Measurements from ENCODE around the gene TMSB15B.
"Not testable (repeated sequence)": the region's sequence is repeated elsewhere in the genome, so short reads cannot be mapped to it uniquely, and the experiment has no call there.

The TMSB15B gene

DNA sequence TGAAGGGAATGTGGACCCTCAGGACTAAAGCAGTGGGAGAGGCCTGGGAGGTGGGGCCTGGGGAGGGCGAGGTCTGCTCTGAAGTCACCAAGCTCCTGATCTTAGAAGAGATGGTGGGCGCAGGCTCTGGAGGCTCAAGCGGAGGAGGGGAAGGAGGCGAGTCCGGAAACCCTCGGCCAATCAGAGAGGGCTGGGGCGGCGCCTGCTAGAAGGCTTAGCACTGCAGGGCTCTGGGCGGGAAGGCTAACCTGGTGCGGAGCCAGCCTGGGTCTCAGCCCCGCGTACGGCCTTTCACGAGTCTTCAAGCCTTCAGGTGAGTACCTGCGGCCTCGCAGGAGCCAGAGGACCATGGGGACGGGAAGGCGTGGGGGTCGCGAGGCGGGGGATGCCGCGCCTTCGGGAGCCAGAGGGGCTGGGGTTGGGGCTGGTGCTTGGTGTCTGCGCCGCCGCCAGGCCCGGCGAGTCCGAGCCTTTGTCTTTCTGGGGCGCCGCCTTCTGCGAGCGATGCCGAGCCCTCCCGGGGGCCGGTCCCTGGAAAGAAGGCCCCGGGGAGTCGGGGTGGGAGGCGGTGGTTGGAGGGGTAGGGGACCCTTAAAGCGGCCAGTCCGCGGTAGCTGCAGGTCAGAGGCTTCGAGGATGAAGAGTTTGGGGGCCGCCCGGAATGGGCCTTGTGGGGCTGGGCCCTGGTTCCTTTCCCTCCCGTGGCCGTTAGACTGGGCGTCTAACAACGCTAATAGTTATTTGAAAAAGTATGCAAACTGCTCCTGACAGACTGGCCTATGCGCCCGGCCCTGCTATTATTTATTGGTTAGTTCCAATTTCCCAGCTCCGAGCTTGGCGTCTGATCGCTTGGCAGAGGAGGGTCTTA lies at the start of gene TMSB15B:
Gene TMSB15B (plus strand): TSS at position 217 of the 868 bp plus-strand sequence.
- H3K36me3 Mint-ChIP-seq (ENCODE audit: low read depth); H3K4me3 Mint-ChIP-seq; H3K4me1 Mint-ChIP-seq; H3K9me3 Mint-ChIP-seq; H3K27me3 Mint-ChIP-seq (ENCODE audit: low read depth, poor library complexity); DNase-seq; H3K27ac Mint-ChIP-seq: not testable (repeated sequence)

GRCh38 chrX:103913356-103914020 lies 48.9 kb upstream of the TMSB15B start:
- TF ChIP-seq, protein P1, sequence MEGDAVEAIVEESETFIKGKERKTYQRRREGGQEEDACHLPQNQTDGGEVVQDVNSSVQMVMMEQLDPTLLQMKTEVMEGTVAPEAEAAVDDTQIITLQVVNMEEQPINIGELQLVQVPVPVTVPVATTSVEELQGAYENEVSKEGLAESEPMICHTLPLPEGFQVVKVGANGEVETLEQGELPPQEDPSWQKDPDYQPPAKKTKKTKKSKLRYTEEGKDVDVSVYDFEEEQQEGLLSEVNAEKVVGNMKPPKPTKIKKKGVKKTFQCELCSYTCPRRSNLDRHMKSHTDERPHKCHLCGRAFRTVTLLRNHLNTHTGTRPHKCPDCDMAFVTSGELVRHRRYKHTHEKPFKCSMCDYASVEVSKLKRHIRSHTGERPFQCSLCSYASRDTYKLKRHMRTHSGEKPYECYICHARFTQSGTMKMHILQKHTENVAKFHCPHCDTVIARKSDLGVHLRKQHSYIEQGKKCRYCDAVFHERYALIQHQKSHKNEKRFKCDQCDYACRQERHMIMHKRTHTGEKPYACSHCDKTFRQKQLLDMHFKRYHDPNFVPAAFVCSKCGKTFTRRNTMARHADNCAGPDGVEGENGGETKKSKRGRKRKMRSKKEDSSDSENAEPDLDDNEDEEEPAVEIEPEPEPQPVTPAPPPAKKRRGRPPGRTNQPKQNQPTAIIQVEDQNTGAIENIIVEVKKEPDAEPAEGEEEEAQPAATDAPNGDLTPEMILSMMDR (IDR thresholded peaks at IDR 0.05): no peak
- peaks cover 5% of the 10 kb centered on the region for H3K4me1 Mint-ChIP-seq
- H3K27ac Mint-ChIP-seq: no peak overlapping the region
- H3K36me3 Mint-ChIP-seq (ENCODE audit: low read depth): peaks cover 42% of the 10 kb centered on the region
- no peak overlapping the region for H3K4me3 Mint-ChIP-seq
- no peak for DNase-seq
- H3K9me3 Mint-ChIP-seq: peaks cover 66% of the 10 kb centered on the region
- no peaks in the 10 kb centered on the region for H3K27me3 Mint-ChIP-seq (ENCODE audit: low read depth, poor library complexity)

DNA sequence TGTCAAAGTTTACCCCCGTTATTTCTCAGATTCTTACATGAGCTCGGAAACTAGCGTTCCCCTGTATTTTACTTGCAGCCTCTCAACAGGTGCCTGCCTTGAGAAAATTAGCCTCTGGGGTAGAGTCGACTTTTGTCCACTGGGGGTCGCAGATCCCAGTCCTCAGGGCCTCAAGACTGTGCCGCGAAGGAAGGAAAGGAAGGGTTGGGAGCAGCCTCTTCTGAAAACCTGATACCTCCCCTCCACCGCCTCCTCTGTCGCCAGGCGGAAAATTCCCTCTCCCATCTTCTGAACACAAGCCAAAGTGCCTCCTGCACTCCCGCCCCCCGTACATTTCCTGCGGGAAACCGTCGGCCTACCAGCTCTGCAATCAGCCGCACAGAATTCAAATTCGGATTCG lies 44.4 kb upstream of the TMSB15B start:
- Mint-ChIP-seq H3K4me1 (peaks cover 19% of the 10 kb centered on the region), H3K4me3 (peak overlapping the region; percentile 89), H3K36me3 (ENCODE audit: low read depth) (peaks cover 31% of the 10 kb centered on the region), H3K27ac (peak overlapping the region; percentile 94), H3K9me3 (peaks cover 49% of the 10 kb centered on the region), H3K27me3 (ENCODE audit: low read depth, poor library complexity) (no peaks in the 10 kb centered on the region)
- DNase-seq: peak; percentile 63
- TF ChIP-seq, protein P1 (IDR thresholded peaks at IDR 0.05): peak; percentile 48

DNA sequence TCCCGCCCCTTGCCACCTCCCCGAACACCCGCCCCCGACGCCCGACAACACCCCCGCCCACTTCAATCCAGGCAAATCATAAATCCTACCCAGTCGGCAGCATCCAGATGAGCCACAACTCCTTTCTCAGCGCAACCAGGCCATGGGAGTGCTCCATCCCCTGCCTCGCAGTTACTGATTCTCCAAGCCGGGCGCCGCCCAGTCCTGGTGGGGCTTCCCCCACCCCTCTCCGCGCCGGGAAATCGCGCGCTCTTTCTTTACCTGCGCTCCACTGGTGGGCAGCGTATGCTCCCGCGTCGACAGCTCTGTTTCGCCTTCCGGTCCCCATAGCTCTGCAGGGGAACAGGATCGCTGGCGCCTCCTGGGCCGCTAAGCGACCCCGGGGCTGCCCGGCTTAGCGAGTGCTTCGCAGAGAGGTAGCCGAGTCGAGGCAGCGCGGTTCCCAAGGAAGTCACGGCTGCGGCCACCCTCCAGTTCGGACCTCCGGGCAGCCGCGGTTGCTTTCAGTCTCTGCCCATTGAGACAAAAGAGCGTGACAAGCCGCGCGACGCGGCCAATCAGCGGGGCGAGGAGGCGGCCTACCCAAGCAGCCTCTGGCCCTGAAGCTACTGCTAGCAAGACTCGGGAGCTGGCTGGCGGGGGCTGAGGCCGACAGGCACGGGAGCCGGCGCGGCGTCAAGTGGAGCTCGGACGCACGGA lies 43.7 kb upstream of the TMSB15B start:
- H3K9me3 Mint-ChIP-seq: peaks cover 44% of the 10 kb centered on the region
- TF ChIP-seq, protein P1 (IDR thresholded peaks at IDR 0.05): no peak
- peaks cover 19% of the 10 kb centered on the region for H3K4me1 Mint-ChIP-seq
- peaks cover 25% of the 10 kb centered on the region for H3K36me3 Mint-ChIP-seq (ENCODE audit: low read depth)
- peak overlapping the region; percentile 94 for H3K27ac Mint-ChIP-seq
- peak overlapping the region; percentile 89 for H3K4me3 Mint-ChIP-seq
- H3K27me3 Mint-ChIP-seq (ENCODE audit: low read depth, poor library complexity): no peaks in the 10 kb centered on the region
- DNase-seq: peak; percentile 71

DNA sequence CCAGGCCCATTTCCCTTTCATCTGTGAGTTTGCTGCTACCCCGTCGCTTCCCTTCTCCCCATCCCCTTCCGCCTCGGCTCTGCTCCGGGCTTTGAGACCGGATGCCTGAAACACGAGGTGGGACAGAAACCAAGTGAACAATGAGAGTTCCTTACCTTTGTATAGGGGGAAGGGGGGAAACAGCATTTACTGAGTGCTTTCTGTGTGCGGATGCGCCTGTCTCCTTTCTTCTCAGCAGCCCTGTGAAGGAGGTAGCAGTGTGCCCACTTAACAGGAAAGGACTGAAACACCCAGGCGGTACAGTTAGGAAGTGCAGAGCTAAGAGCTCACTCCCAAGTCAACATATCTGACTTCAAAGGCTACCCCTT lies 43.2 kb upstream of the TMSB15B start:
- Mint-ChIP-seq H3K27me3 (ENCODE audit: low read depth, poor library complexity) (no peaks in the 10 kb centered on the region), H3K36me3 (ENCODE audit: low read depth) (peaks cover 19% of the 10 kb centered on the region), H3K9me3 (peaks cover 43% of the 10 kb centered on the region), H3K4me1 (peaks cover 19% of the 10 kb centered on the region), H3K4me3 (peak overlapping the region; percentile 89), H3K27ac (peak overlapping the region; percentile 77)
- TF ChIP-seq, protein P1 (IDR thresholded peaks at IDR 0.05): peak; percentile 17
- no peak for DNase-seq

DNA sequence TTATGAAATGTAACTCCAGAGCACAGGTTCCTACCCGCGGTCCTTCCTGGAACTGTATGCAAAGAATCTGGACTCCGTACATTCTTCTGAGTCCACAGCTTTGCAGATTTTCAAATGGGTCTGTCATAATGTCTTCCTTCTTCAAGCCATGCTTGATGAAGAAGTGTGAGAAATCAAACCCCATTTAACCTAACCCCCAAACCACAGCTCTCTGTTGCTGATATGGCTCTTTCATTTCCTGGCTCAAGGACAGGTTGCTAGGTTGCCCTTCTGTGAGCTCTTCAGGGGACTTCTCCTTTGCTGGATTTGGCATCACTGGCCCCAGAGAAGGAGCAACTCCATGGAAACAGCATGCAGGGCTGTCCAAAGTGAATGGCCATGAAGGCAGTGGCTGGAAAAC lies 41.9 kb upstream of the TMSB15B start:
- H3K4me3 Mint-ChIP-seq: not testable (repeated sequence)
- H3K9me3 Mint-ChIP-seq: peaks cover 38% of the 10 kb centered on the region

More for the DNA sequence above, 41.9 kb upstream of the TMSB15B start:
- H3K27ac Mint-ChIP-seq; H3K27me3 Mint-ChIP-seq (ENCODE audit: low read depth, poor library complexity); DNase-seq; H3K36me3 Mint-ChIP-seq (ENCODE audit: low read depth): not testable (repeated sequence)
- H3K4me1 Mint-ChIP-seq: peaks cover 19% of the 10 kb centered on the region
